ENCODE measurements around the gene TMEM151B.

TMEM151B gene

GRCh38 chr6:44284121-44284520 lies 13.9 kb downstream of the TMEM151B start:
- intact Hi-C loops (cut with micrococcal nuclease), result no loop called here
- Mint-ChIP-seq H3K4me1 (ENCODE audit: low read depth) (peaks cover 26% of the 10 kb centered on the region), H3K9me3 (no peaks in the 10 kb centered on the region), H3K36me3 (ENCODE audit: low read depth) (no peaks in the 10 kb centered on the region), H3K27ac (no peak overlapping the region), H3K4me3 (no peak overlapping the region), H3K27me3 (peaks cover 63% of the 10 kb centered on the region)

- Mint-ChIP-seq H3K4me1 (ENCODE audit: low read depth) (peaks cover 18% of the 10 kb centered on the region), H3K27me3 (peaks cover 63% of the 10 kb centered on the region), H3K36me3 (ENCODE audit: low read depth) (no peaks in the 10 kb centered on the region), H3K4me3 (no peak overlapping the region), H3K27ac (no peak overlapping the region), H3K9me3 (no peaks in the 10 kb centered on the region)
- intact Hi-C loops (cut with micrococcal nuclease), result no loop called here
These were observed 14.6 kb downstream of the TMEM151B start for GRCh38 chr6:44284867-44285266.

- intact Hi-C loops (cut with micrococcal nuclease), result no loop called here
- H3K27ac Mint-ChIP-seq, result no peak overlapping the region
- H3K9me3 Mint-ChIP-seq, result no peaks in the 10 kb centered on the region
- peaks cover 63% of the 10 kb centered on the region for H3K27me3 Mint-ChIP-seq
- peaks cover 16% of the 10 kb centered on the region for H3K4me1 Mint-ChIP-seq (ENCODE audit: low read depth)
- H3K4me3 Mint-ChIP-seq, result no peak overlapping the region
- no peaks in the 10 kb centered on the region for H3K36me3 Mint-ChIP-seq (ENCODE audit: low read depth)
These were observed 15.5 kb downstream of the TMEM151B start for GRCh38 chr6:44285552-44286284.

- Mint-ChIP-seq H3K27ac (no peak overlapping the region), H3K9me3 (no peaks in the 10 kb centered on the region), H3K4me1 (ENCODE audit: low read depth) (peaks cover 16% of the 10 kb centered on the region), H3K4me3 (no peak overlapping the region), H3K27me3 (peaks cover 65% of the 10 kb centered on the region), H3K36me3 (ENCODE audit: low read depth) (no peaks in the 10 kb centered on the region)
- intact Hi-C loops (cut with micrococcal nuclease), result no loop called here
These were observed 16.0 kb downstream of the TMEM151B start for GRCh38 chr6:44286285-44286565.

- intact Hi-C loops (cut with micrococcal nuclease), result no loop called here
- Mint-ChIP-seq H3K9me3 (no peaks in the 10 kb centered on the region), H3K4me3 (no peak overlapping the region), H3K27me3 (peaks cover 71% of the 10 kb centered on the region), H3K36me3 (ENCODE audit: low read depth) (no peaks in the 10 kb centered on the region), H3K27ac (no peak overlapping the region), H3K4me1 (ENCODE audit: low read depth) (peaks cover 16% of the 10 kb centered on the region)
These were observed 16.5 kb downstream of the TMEM151B start for GRCh38 chr6:44286747-44287146.

- intact Hi-C loops (cut with micrococcal nuclease), result no loop called here
- Mint-ChIP-seq H3K4me1 (ENCODE audit: low read depth) (peaks cover under 1% of the 10 kb centered on the region), H3K9me3 (no peaks in the 10 kb centered on the region), H3K27me3 (peaks cover 63% of the 10 kb centered on the region), H3K36me3 (ENCODE audit: low read depth) (no peaks in the 10 kb centered on the region), H3K27ac (no peak overlapping the region), H3K4me3 (no peak overlapping the region)
These were observed 19.5 kb downstream of the TMEM151B start for GRCh38 chr6:44289726-44290260.

GRCh38 chr6:44291841-44292240 lies 21.6 kb downstream of the TMEM151B start:
- Mint-ChIP-seq H3K9me3 (no peaks in the 10 kb centered on the region), H3K4me3 (no peak overlapping the region), H3K27me3 (peaks cover 66% of the 10 kb centered on the region), H3K27ac (no peak overlapping the region), H3K36me3 (ENCODE audit: low read depth) (no peaks in the 10 kb centered on the region), H3K4me1 (ENCODE audit: low read depth) (peaks cover 5% of the 10 kb centered on the region)
- intact Hi-C loops (cut with micrococcal nuclease), result no loop called here

- no peak overlapping the region for H3K27ac Mint-ChIP-seq
- no peaks in the 10 kb centered on the region for H3K9me3 Mint-ChIP-seq
- no peak overlapping the region for H3K4me3 Mint-ChIP-seq
- H3K36me3 Mint-ChIP-seq (ENCODE audit: low read depth), result no peaks in the 10 kb centered on the region
- H3K4me1 Mint-ChIP-seq (ENCODE audit: low read depth), result peaks cover 12% of the 10 kb centered on the region
- intact Hi-C loops (cut with micrococcal nuclease), result no loop called here
- H3K27me3 Mint-ChIP-seq, result peaks cover 66% of the 10 kb centered on the region
These were observed 22.6 kb downstream of the TMEM151B start for GRCh38 chr6:44292661-44293365.

- Mint-ChIP-seq H3K4me3 (no peak overlapping the region), H3K27ac (no peak overlapping the region), H3K4me1 (ENCODE audit: low read depth) (peaks cover 15% of the 10 kb centered on the region), H3K9me3 (no peaks in the 10 kb centered on the region), H3K36me3 (ENCODE audit: low read depth) (peaks cover 9% of the 10 kb centered on the region), H3K27me3 (peaks cover 71% of the 10 kb centered on the region)
- intact Hi-C loops (cut with micrococcal nuclease), result no loop called here
These were observed 24.9 kb downstream of the TMEM151B start for GRCh38 chr6:44294832-44295791.

- no peaks in the 10 kb centered on the region for H3K9me3 Mint-ChIP-seq
- peaks cover 25% of the 10 kb centered on the region for H3K4me1 Mint-ChIP-seq (ENCODE audit: low read depth)
- H3K36me3 Mint-ChIP-seq (ENCODE audit: low read depth), result peaks cover 31% of the 10 kb centered on the region
- intact Hi-C loops (cut with micrococcal nuclease), result no loop called here
- peak overlapping the region; percentile 30 for H3K4me3 Mint-ChIP-seq
- H3K27ac Mint-ChIP-seq, result no peak overlapping the region
- peaks cover 54% of the 10 kb centered on the region for H3K27me3 Mint-ChIP-seq
These were observed 27.1 kb downstream of the TMEM151B start for GRCh38 chr6:44297063-44298038.

GRCh38 chr6:44298055-44298803 lies 28.0 kb downstream of the TMEM151B start:
- Mint-ChIP-seq H3K4me1 (ENCODE audit: low read depth) (peaks cover 30% of the 10 kb centered on the region), H3K36me3 (ENCODE audit: low read depth) (peaks cover 40% of the 10 kb centered on the region), H3K4me3 (no peak overlapping the region), H3K27ac (no peak overlapping the region), H3K9me3 (no peaks in the 10 kb centered on the region), H3K27me3 (peaks cover 48% of the 10 kb centered on the region)
- intact Hi-C loops (cut with micrococcal nuclease), result no loop called here

GRCh38 chr6:44298864-44299263 lies 28.6 kb downstream of the TMEM151B start:
- Mint-ChIP-seq H3K27me3 (peaks cover 48% of the 10 kb centered on the region), H3K9me3 (no peaks in the 10 kb centered on the region), H3K4me3 (no peak overlapping the region), H3K36me3 (ENCODE audit: low read depth) (peaks cover 46% of the 10 kb centered on the region), H3K27ac (no peak overlapping the region), H3K4me1 (ENCODE audit: low read depth) (peaks cover 30% of the 10 kb centered on the region)
- intact Hi-C loops (cut with micrococcal nuclease), result no loop called here
